ENCODE measurements around the gene RNF141. TPM values are rescaled to one million over a fixed set of nuclear protein-coding genes. Genes with fewer than 3 reads are reported as not detected.

Gene RNF141
- 10 to 100 TPM in 2 of 3 donors, 1 to 10 TPM in 1; 6.9 to 19.7 (median 13.9) TPM for polyA plus RNA-seq

DNA sequence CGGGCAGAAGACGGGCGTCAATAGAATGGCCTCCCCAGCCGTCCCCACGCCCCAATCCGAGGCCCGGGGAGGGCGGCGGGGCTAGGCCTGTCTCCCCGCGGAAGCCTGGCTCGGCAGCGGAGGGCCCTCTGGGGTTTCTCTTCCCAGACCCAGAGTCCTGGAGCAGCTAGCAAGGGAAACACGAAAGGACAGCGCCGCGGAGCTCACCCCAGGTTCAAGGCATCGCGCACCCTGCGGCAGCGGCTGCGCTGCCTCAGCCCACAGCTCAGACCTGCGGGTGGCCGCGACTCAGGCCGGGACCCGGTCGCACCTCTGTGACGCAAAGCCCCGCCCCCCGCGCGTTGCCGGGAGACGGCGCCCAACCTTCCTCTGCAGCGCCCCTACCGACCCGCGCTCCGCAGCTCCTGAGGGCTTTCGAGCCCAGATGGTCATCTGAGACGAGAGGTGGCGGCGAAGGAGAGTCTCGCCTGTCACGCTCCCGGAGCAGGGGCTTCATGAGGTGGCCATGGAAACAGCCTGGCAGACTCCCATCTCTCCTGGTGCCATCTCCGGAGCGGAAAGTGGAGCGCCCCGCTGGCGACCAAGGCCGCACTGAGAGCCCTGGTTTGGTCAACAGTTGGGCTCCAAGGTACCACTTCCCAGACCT is at the start of gene RNF141:
Gene RNF141 (minus strand): TSS at position 273 of the 646 bp plus-strand sequence. CDS start 7,029 bp downstream, outside the sequence.
- H3K27ac ChIP-seq (ENCODE audit: low read depth, low read length), result no peak within 1 kb of the TSS
- WGBS, 3 donors, result 1% methylated on average over 49 to 54 of the region's 54 CpGs

GRCh38 chr11:10590218-10590915 is 49.4 kb upstream of the RNF141 start:
- no peak overlapping the region for H3K27ac ChIP-seq (ENCODE audit: low read depth, low read length)
- WGBS, 3 donors, result 40 to 88% (median 73%) methylated on average over 2 of the region's 2 CpGs

DNA sequence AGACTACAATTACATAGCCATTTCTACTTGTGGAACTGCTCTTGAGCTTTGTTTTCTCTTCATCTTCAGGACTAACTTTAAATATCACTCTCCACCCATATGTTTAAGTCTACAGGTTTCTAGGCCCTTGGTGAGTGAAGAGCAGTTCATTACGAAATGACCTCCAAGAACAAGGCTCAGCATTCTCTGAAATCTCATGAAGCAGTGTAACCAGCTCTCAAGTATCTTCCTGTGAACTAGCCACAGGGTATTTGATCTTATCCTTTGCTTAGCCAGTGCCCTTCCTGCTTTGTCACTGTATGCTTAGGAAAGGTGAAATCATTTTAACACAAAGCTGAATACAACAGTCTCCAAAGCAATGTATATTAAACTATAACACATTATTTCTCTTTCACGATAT is 47.9 kb upstream of the RNF141 start:
- H3K27ac ChIP-seq (ENCODE audit: low read depth, low read length), result no peak overlapping the region
- WGBS, 3 donors, result 72 to 92% (median 77%) methylated on average over 2 of the region's 2 CpGs

GRCh38 chr11:10587995-10588394 is 47.0 kb upstream of the RNF141 start:
- 87 to 92% (median 88%) methylated on average over 3 of the region's 3 CpGs for WGBS, 3 donors
- no peak overlapping the region for H3K27ac ChIP-seq (ENCODE audit: low read depth, low read length)

- WGBS, 3 donors, result 87 to 94% (median 91%) methylated on average over 7 of the region's 7 CpGs
- no peak overlapping the region for H3K27ac ChIP-seq (ENCODE audit: low read depth, low read length)
These were observed 46.4 kb upstream of the RNF141 start for GRCh38 chr11:10587388-10587787.

GRCh38 chr11:10584071-10584501 is 43.1 kb upstream of the RNF141 start:
- WGBS, 3 donors, result 11 to 16% (median 15%) methylated on average over 3 of the region's 3 CpGs
- no peak overlapping the region for H3K27ac ChIP-seq (ENCODE audit: low read depth, low read length)

DNA sequence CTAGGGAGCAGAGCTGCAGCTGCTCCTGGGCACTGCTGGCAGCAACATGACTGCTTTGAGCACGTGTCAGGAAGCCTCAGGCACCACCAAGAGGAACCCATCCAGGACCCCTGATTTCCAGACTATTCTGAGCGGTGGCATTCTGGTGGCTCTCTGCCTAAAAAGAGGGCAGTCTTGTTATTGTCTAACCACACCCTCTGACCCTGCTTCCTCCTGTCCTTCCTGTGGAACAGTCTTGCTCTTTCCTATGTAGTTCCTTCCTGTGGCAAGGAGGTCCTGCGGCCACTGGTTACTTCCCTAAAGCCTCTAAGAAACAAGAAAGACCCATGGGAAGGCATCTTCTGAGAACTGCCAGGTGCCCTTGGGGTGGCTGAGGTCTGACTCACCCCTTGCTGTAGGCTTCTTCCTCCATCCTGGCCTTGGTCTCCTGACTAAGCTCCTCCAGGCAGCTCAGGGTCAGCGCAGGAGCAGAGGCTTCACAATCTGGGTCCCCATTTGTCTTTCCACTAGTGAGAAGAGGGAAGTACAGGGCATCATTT is 40.6 kb upstream of the RNF141 start:
- 50 to 86% (median 51%) methylated on average over 4 of the region's 4 CpGs for WGBS, 3 donors

DNA sequence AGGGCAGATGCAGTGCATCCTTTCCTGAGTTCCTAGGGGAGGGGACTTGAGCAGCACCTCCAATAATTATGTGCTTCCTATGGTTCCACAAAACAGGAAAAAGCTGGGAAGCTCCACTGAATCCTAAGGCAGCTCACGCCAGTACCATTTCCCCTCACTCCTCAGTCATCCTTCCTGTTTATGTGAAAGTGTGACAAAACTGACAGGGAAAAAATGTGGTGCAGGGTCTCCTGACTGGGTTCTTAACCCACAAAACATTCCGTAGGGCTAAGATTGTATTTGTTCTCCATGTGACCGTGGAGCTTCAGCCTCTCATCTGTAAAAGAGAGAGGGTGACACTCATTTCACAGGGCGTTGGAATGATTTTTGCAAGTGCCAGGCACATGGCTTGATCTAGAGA is 39.6 kb upstream of the RNF141 start:
- H3K27ac ChIP-seq (ENCODE audit: low read depth, low read length), result no peak overlapping the region
- WGBS, 3 donors, result 63 to 81% (median 71%) methylated on average over 4 of the region's 4 CpGs

More for the DNA sequence above, 40.6 kb upstream of the RNF141 start:
- H3K27ac ChIP-seq (ENCODE audit: low read depth, low read length), result no peak overlapping the region

- no peak overlapping the region for H3K27ac ChIP-seq (ENCODE audit: low read depth, low read length)
These were observed 38.7 kb upstream of the RNF141 start for GRCh38 chr11:10579700-10580099.

GRCh38 chr11:10576035-10576398 is 35.0 kb upstream of the RNF141 start:
- WGBS, 3 donors, result 89 to 98% (median 92%) methylated on average over 4 of the region's 4 CpGs
- H3K27ac ChIP-seq (ENCODE audit: low read depth, low read length), result no peak overlapping the region

More at GRCh38 chr11:10579700-10580099, 38.7 kb upstream of the RNF141 start:
- WGBS, 3 donors, result 81 to 95% (median 94%) methylated on average over 3 of the region's 3 CpGs

- no peak overlapping the region for H3K27ac ChIP-seq (ENCODE audit: low read depth, low read length)
- 84 to 94% (median 92%) methylated on average over 3 of the region's 3 CpGs for WGBS, 3 donors
These were observed 34.5 kb upstream of the RNF141 start for GRCh38 chr11:10575346-10576034.

DNA sequence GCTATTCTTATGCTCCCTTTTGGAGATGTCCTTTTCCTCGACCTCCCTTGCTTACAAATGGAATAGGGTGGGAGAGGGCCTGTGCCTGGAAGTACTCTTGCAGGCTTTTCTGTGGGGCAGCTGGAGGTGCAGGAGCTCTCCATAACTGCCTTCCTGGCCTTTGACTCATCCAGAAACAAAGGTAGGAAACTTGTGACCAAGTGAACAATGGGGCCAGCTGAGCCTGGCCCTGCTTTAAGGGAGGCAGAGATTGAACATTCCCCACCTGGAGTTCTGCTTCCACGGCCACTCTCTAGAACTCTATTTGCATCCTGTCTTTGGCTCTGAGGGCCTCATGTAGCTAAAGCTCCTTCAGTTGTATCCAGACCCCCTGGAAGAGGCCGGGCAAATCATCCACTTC is 32.6 kb upstream of the RNF141 start:
- WGBS, 3 donors, result 70 to 83% (median 78%) methylated on average over 3 of the region's 3 CpGs
- no peak overlapping the region for H3K27ac ChIP-seq (ENCODE audit: low read depth, low read length)

DNA sequence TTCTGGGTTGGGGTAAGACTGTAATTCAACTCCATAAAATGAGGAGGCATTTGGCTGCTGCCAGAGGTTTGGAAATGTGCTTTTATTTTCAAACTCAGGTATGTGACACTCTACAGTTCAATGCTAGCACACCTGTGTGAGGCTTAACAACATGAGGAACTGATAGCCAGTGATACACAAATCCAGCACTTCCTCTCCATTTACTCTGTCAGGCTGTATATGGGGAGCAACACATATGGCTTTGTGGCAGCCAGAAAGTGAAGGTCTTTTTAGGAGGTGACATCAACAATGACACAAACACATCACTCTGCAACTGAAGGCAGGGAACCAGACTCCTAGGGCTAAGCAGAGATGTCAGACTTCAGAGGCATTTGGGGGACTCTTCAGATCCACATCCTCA is 32.0 kb upstream of the RNF141 start:
- H3K27ac ChIP-seq (ENCODE audit: low read depth, low read length), result no peak overlapping the region

- H3K27ac ChIP-seq (ENCODE audit: low read depth, low read length), result no peak overlapping the region
These were observed 31.5 kb upstream of the RNF141 start for GRCh38 chr11:10572533-10572932.

GRCh38 chr11:10568486-10568941 is 27.5 kb upstream of the RNF141 start, which contains the start of gene LYVE1:
LYVE1 (minus strand) TSS chr11:10568665; CDS start chr11:10568532, 133 bp downstream.
- WGBS, 3 donors, result 37 to 65% (median 60%) methylated on average over 7 of the region's 7 CpGs
- no peak within 1 kb of the TSS for H3K27ac ChIP-seq (ENCODE audit: low read depth, low read length)

More at GRCh38 chr11:10572533-10572932, 31.5 kb upstream of the RNF141 start:
- WGBS, 3 donors, result 89 to 96% (median 95%) methylated on average over 2 of the region's 2 CpGs

DNA sequence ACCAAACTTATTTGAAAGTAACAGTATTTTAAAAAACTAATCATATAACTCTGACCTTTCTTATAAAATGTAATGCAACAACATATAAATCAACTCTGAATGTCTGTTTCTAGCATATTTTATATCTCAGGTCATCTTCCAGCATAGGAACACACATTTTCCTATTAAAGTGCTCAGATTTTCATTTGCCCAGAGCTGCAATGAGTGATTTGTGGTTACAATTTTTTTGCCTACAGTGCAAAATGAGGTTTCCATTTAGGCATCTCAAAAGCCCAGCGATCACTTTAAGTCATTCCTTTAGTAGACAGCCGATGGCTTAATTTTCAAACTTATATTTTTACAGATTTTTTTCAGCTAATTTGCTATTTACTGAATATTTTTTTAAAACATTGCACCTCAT is 26.5 kb upstream of the RNF141 start:
- 77 to 90% (median 79%) methylated on average over 2 of the region's 2 CpGs for WGBS, 3 donors
- no peak overlapping the region for H3K27ac ChIP-seq (ENCODE audit: low read depth, low read length)

GRCh38 chr11:10566257-10566957 is 25.4 kb upstream of the RNF141 start:
- 73 to 77% (median 76%) methylated on average over 6 of the region's 6 CpGs for WGBS, 3 donors

GRCh38 chr11:10565493-10565892 is 24.5 kb upstream of the RNF141 start:
- 84 to 91% (median 84%) methylated on average over 4 of the region's 4 CpGs for WGBS, 3 donors
- H3K27ac ChIP-seq (ENCODE audit: low read depth, low read length), result no peak overlapping the region

More at GRCh38 chr11:10566257-10566957, 25.4 kb upstream of the RNF141 start:
- no peak overlapping the region for H3K27ac ChIP-seq (ENCODE audit: low read depth, low read length)
